Heart left ventricle (tissue), 13 donors: ENCODE data around the gene ASB18.

Source experiments
- CTCF ChIP-seq, 12 donors: fragments of 200-600 bp; sonication (generic) in 4 of 12; IDR thresholded peaks; one replicate each; pipeline versions ENCODE4 v1.5.0 to v1.8.0; 2018 to 2022; ENCODE audit warnings: antibody characterized with exemption in 12 of 12, mild to moderate bottlenecking in 5 of 12
- POLR2A ChIP-seq, 2 donors: fragments of 450-650 bp; IDR thresholded peaks; one replicate each; pipeline ENCODE4 v1.6.1; 2017; ENCODE audit warnings: antibody characterized with exemption in 2 of 2, mild to moderate bottlenecking in 2 of 2, moderate library complexity in 2 of 2
- donor health status: ischemic (EF 13 %, LVEDD 7.1; RV severe dilation, severe dysfunction).
- donor health status: DM: no; HTN: yes; CAD: no.
- donor health status: DM: no; HTN: no; CAD: no.
- donor health status: ischemic (EF 25% LVEDD 6.9; RV normal size, moderate dysfunction).
- donor health status: ischemic (EF 25% LVEDD 5.7; RV mildly dilated, moderate dysfunction).
- donor health status: ischemic (EF 35%, LVEDD 5.7; RV mildly dilated, moderate dysfunction).
- donor health status: nonischemic (EF 11% LVEDD 7.7; RV severe dilation, severe dysfunction).
- donor health status: DM: yes; HTN: yes; CAD: no.
- donor health status: PGD.
- donor health status: ischemic (EF 29% LVEDD 5.4; RV normal size, mild dysfunction).
- donor health status: nonischemic (EF 23%, LVEDD 6.1; RV moderate dilation, normal function).

- TF ChIP-seq POLR2A (IDR thresholded peaks at IDR 0.05): no peak
- TF ChIP-seq CTCF (IDR thresholded peaks at IDR 0.05): no peak
These were observed 26.6 kb downstream of the ASB18 start for GRCh38 chr2:236237468-236238190.
